Tibial nerve (tissue), 4 donors: ENCODE data around the gene LRFN5. TPM values are rescaled to one million over a fixed set of nuclear protein-coding genes. Genes with fewer than 3 reads are reported as not detected.

ENCODE experiments used
- DNase-seq, 2 donors: peaks; one replicate each; pipeline ENCODE4 v3.0.0-alpha.2; 2019; ENCODE audit warnings: low spot score in 2 of 2
- H3K27ac ChIP-seq, 4 donors: fragments of 200-600 bp; sonication (generic) in 3 of 4; one replicate each; pipeline ENCODE4 v1.5.1; 2017 to 2019; ENCODE audit warnings: mild to moderate bottlenecking in 1 of 4
- H3K27me3 ChIP-seq, 2 donors: fragments of 200-600 bp; sonication (generic) in 1 of 2; one replicate each; pipeline versions ENCODE4 v1.5.1 to v1.6.0; 2017 to 2019
- H3K36me3 ChIP-seq, 3 donors: fragments of 200-600 bp; sonication (generic); one replicate each; pipeline ENCODE4 v1.5.1; 2018 to 2019
- H3K4me1 ChIP-seq, 4 donors: fragments of 200-600 bp; sonication (generic) in 3 of 4; one replicate each; pipeline ENCODE4 v1.5.1; 2017 to 2019
- H3K4me3 ChIP-seq, 4 donors: fragments of 200-600 bp; sonication (generic) in 3 of 4; one replicate each; pipeline ENCODE4 v1.5.1; 2017 to 2019; ENCODE audit warnings: mild to moderate bottlenecking in 1 of 4, moderate library complexity in 1 of 4
- H3K9me3 ChIP-seq, 4 donors: fragments of 200-600 bp; sonication (generic) in 3 of 4; one replicate each; pipeline ENCODE4 v1.5.1; 2017 to 2019
- CTCF ChIP-seq, 5 experiments: fragments of 200-600 bp in 3 of 5; fragments of 450-650 bp in 2 of 5; sonication (generic) in 3 of 5; IDR thresholded peaks; one replicate each; pipeline ENCODE4 v1.5.1; 2016 to 2019; ENCODE audit warnings: antibody characterized with exemption in 5 of 5, mild to moderate bottlenecking in 3 of 5, moderate library complexity in 2 of 5
- EP300 ChIP-seq, 2 donors: sonication (generic); formaldehyde crosslinking; IDR thresholded peaks; one replicate each; pipeline ENCODE4 v1.6.1; 2017; ENCODE audit warnings: antibody characterized with exemption in 2 of 2, mild to moderate bottlenecking in 1 of 2
- POLR2A ChIP-seq, 2 donors: fragments of 450-650 bp; IDR thresholded peaks; one replicate each; pipeline ENCODE4 v1.6.1; 2017; ENCODE audit warnings: antibody characterized with exemption in 2 of 2, mild to moderate bottlenecking in 2 of 2, moderate library complexity in 2 of 2
- WGBS, 2 donors: methylation state at CpG; one replicate each; pipeline ENCODE4 v1.1.5; 2018; 5-methylcytosine and 5-hydroxymethylcytosine counted together
- total RNA-seq, 4 donors: library from RNA; depleted of rRNA; stranded (reverse); fragments of >200 nt; gene quantifications; one replicate each; pipeline ENCODE4 v1.1.0, GENCODE V29; 2016

LRFN5 gene
- total RNA-seq, 4 donors from 2014 or later: 8.0 to 72.6 (median 10.7) TPM

GRCh38 chr14:41606282-41606531, 469 bp upstream of the LRFN5 start:
- Histone ChIP-seq H3K4me1 (peaks cover 0 to 46% (median 3%) of the 10 kb centered on the region in 4 donors), H3K9me3 (no peaks in the 10 kb centered on the region), H3K36me3 (no peaks in the 10 kb centered on the region), H3K27ac (peak overlapping the region; percentile 71 to 94 (median 79)), H3K4me3 (peak overlapping the region; percentile 50 to 74 (median 60)), H3K27me3 (peaks cover 0 to 37% of the 10 kb centered on the region in 2 donors)
- DNase-seq: no peak
- WGBS, 2 donors: 2 to 4% methylated on average over 7 of the region's 7 CpGs
- TF ChIP-seq EP300 (IDR thresholded peaks at IDR 0.05) (no peak), CTCF (IDR thresholded peaks at IDR 0.05) (no peak)

GRCh38 chr14:41607304-41607775, 664 bp downstream of the LRFN5 start:
- no peaks in the 10 kb centered on the region for H3K36me3 ChIP-seq
- peaks cover 0 to 43% (median 3%) of the 10 kb centered on the region in 4 donors for H3K4me1 ChIP-seq
- peaks cover 0 to 37% of the 10 kb centered on the region in 2 donors for H3K27me3 ChIP-seq
- WGBS, 2 donors: 0 to 1% methylated on average over 21 of the region's 21 CpGs
- H3K9me3 ChIP-seq: no peaks in the 10 kb centered on the region
- no peak for TF ChIP-seq EP300 (IDR thresholded peaks at IDR 0.05)
- no peak for TF ChIP-seq CTCF (IDR thresholded peaks at IDR 0.05)
- no peak for TF ChIP-seq POLR2A (IDR thresholded peaks at IDR 0.05)
- peak overlapping the region; percentile 50 to 74 (median 60) for H3K4me3 ChIP-seq
- DNase-seq: no peak
- peak overlapping the region; percentile 71 to 94 (median 79) for H3K27ac ChIP-seq

- TF ChIP-seq CTCF (IDR thresholded peaks at IDR 0.05) (no peak), EP300 (IDR thresholded peaks at IDR 0.05) (no peak), POLR2A (IDR thresholded peaks at IDR 0.05) (no peak)
- H3K36me3 ChIP-seq: no peaks in the 10 kb centered on the region
- peaks cover 0 to 35% (median 3%) of the 10 kb centered on the region in 4 donors for H3K4me1 ChIP-seq
- peaks cover 0 to 37% of the 10 kb centered on the region in 2 donors for H3K27me3 ChIP-seq
- WGBS, 2 donors: 1 to 3% methylated on average over 24 to 55 of the region's 55 CpGs
- peak in 1 of 2 donors; percentile 11 for DNase-seq
- H3K27ac ChIP-seq: peak overlapping the region; percentile 71 to 94 (median 79)
- peak overlapping the region; percentile 50 to 74 (median 60) for H3K4me3 ChIP-seq
- no peaks in the 10 kb centered on the region for H3K9me3 ChIP-seq
Observed at GRCh38 chr14:41607966-41608663, 1.4 kb downstream of the LRFN5 start.

DNA sequence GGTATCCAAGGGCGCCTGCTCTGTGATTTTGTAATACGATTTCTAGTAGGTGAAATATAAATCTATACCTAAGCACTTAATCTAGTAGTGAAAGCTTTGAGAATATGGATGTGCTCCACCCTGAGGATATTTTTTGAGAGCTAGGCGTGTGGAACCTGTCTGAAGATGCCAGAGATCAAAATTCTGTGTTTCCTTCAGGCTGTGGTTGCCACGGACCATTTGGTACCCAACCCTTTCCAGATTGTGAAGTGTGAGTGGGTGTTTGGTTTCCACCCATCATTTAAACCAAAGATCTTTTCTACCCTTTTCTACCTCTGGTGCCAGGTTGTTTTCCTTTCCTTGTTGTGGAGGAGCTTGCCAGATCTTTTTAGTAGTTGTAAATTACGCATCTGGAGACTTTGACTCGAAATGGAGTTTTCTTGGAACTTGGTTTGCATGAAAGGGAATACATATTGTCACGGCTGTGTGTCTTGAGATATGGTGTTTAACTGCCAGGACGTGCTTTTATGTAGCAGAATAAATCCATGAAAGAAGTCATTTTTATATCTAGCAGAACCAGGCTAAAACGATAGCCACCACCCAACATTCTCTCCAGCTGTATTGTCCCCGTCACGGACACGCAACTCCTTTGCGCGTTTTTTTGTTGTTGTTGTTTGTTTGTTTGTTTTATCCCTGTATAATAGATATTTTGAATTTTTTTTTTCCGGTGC, 2.2 kb downstream of the LRFN5 start:
- WGBS, 2 donors: 8 to 9% methylated on average over 15 of the region's 15 CpGs
- Histone ChIP-seq H3K4me1 (peaks cover 0 to 28% (median 3%) of the 10 kb centered on the region in 4 donors), H3K36me3 (no peaks in the 10 kb centered on the region), H3K27me3 (peaks cover 0 to 37% of the 10 kb centered on the region in 2 donors), H3K9me3 (no peaks in the 10 kb centered on the region), H3K4me3 (peak overlapping the region; percentile 50 to 74 (median 60)), H3K27ac (peak overlapping the region in 2 of 4 donors; percentile 15 to 94)
- TF ChIP-seq POLR2A (IDR thresholded peaks at IDR 0.05): no peak
- no peak for TF ChIP-seq CTCF (IDR thresholded peaks at IDR 0.05)
- TF ChIP-seq EP300 (IDR thresholded peaks at IDR 0.05): peak in 1 of 2 donors; percentile 6
- no peak for DNase-seq

DNA sequence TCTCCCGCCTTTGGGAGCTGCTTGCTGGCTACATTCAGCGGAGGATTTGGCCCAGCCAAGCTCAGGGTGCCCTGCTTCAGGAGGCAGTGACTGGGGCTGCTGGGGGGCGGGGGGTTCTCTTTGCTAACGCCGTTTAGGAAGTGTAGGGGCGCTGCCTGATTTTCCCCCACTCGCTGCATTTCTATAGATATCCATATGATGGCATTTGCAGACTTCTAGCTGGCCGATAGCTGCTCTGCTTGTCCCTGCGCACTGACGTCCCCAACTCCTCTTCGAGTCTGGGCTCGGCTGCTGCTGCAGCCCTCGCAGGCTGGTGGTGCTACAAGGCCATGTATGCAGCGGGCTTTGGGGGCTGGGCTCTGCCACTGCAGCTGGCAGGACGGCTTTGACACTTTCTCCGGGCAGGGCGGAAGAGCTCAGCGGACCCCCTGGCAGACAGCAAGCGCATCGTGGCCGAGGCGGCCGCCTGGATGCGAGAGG, 3.1 kb downstream of the LRFN5 start:
- peaks cover 0 to 37% of the 10 kb centered on the region in 2 donors for H3K27me3 ChIP-seq
- peak in 1 of 2 donors; percentile 43 for DNase-seq

More for the DNA sequence above, 3.1 kb downstream of the LRFN5 start:
- Histone ChIP-seq H3K9me3 (no peaks in the 10 kb centered on the region), H3K4me3 (peak overlapping the region; percentile 30 to 74 (median 60)), H3K27ac (peak overlapping the region in 3 of 4 donors; percentile 47 to 94 (median 50)), H3K36me3 (no peaks in the 10 kb centered on the region), H3K4me1 (peaks cover 0 to 24% (median 3%) of the 10 kb centered on the region in 4 donors)
- 1 to 2% methylated on average over 23 to 24 of the region's 24 CpGs for WGBS, 2 donors
- TF ChIP-seq CTCF (IDR thresholded peaks at IDR 0.05): peak; percentile 14 to 62 (median 58)
- peak in 1 of 2 donors; percentile 37 for TF ChIP-seq EP300 (IDR thresholded peaks at IDR 0.05)
- TF ChIP-seq POLR2A (IDR thresholded peaks at IDR 0.05): no peak
